Activated CD4-positive, alpha-beta T cell treated with anti-CD3 and anti-CD28 coated beads, Interleukin-2, amount 10 ng/mL, durations not matched to agents 24 days and 14 days (primary cell): ENCODE measurements around the gene ADAMTSL1. TPM values are rescaled to one million over a fixed set of nuclear protein-coding genes. Genes with fewer than 3 reads are reported as not detected.

Source experiments
- DNase-seq: peaks from one replicate; pipeline ENCODE4 v3.0.0; 2022
- H3K27ac Mint-ChIP-seq: one replicate; pipeline ENCODE4 v1.8.0; 2022; ENCODE audit warnings: mild to moderate bottlenecking, mixed read lengths
- H3K27me3 Mint-ChIP-seq: one replicate; pipeline ENCODE4 v1.8.0; 2022; ENCODE audit warnings: mixed read lengths
- H3K36me3 Mint-ChIP-seq: one replicate; pipeline ENCODE4 v1.8.0; 2022; ENCODE audit warnings: low read depth, mild to moderate bottlenecking, mixed read lengths
- H3K4me1 Mint-ChIP-seq: one replicate; pipeline ENCODE4 v1.8.0; 2021; ENCODE audit warnings: mixed read lengths
- H3K4me3 Mint-ChIP-seq: one replicate; pipeline ENCODE4 v1.8.0; 2022; ENCODE audit warnings: mild to moderate bottlenecking, moderate library complexity, mixed read lengths
- H3K9me3 Mint-ChIP-seq: one replicate; pipeline ENCODE4 v1.8.0; 2021; ENCODE audit warnings: mixed read lengths
- intact Hi-C: fragments of 100-400 bp; cut with micrococcal nuclease; formaldehyde crosslinking; loops from one replicate; pipeline ENCODE4 v1.15.1; 2023
- total RNA-seq: library from RNA; stranded (reverse); gene quantifications from 2 replicates; pipeline ENCODE4 v1.2.3, GENCODE V29; 2022

The ADAMTSL1 gene
- total RNA-seq, 1 donor from 2014 or later = not detected

DNA sequence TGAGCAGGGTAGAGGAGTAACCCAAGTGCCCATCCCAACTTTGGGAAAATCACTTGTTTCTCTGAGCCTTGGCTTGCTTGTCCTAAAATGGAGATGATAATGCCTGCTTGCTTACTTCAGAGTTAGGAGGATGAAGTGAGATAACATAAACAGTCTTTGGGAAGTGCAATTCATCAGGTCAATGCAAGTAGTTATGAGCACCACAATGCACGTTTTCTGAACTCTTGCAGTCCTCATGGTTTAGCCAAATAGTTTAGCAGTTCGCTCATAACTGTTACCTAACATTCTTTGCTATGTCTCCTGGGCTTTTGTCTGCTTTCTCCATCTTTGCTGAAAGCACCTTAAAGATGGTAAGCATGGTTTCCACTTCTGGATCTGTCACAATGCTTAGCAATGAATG lies 270.0 kb downstream of the ADAMTSL1 start:
- Mint-ChIP-seq H3K27me3 (peaks cover 6% of the 10 kb centered on the region), H3K9me3 (no peaks in the 10 kb centered on the region), H3K27ac (no peak overlapping the region), H3K4me3 (no peak overlapping the region), H3K36me3 (no peaks in the 10 kb centered on the region), H3K4me1 (no peaks in the 10 kb centered on the region)
- intact Hi-C loops = no loop called here
- no peak for DNase-seq

- Mint-ChIP-seq H3K9me3 (no peaks in the 10 kb centered on the region), H3K4me3 (no peak overlapping the region), H3K27ac (no peak overlapping the region), H3K4me1 (no peaks in the 10 kb centered on the region), H3K27me3 (peaks cover 6% of the 10 kb centered on the region), H3K36me3 (no peaks in the 10 kb centered on the region)
- intact Hi-C loops = no loop called here
- DNase-seq = no peak
Observed at GRCh38 chr9:18745710-18746109, 271.8 kb downstream of the ADAMTSL1 start.

- Mint-ChIP-seq H3K4me3 (no peak overlapping the region), H3K27ac (no peak overlapping the region), H3K4me1 (no peaks in the 10 kb centered on the region), H3K27me3 (peaks cover 6% of the 10 kb centered on the region), H3K36me3 (no peaks in the 10 kb centered on the region), H3K9me3 (no peaks in the 10 kb centered on the region)
- intact Hi-C loops = no loop called here
- no peak for DNase-seq
Observed at GRCh38 chr9:18746631-18747030, 272.7 kb downstream of the ADAMTSL1 start.

GRCh38 chr9:18747595-18747994 lies 273.6 kb downstream of the ADAMTSL1 start:
- DNase-seq = no peak
- intact Hi-C loops = no loop called here
- H3K4me1 Mint-ChIP-seq = no peaks in the 10 kb centered on the region
- H3K27ac Mint-ChIP-seq = no peak overlapping the region
- H3K27me3 Mint-ChIP-seq = peaks cover 6% of the 10 kb centered on the region
- no peaks in the 10 kb centered on the region for H3K36me3 Mint-ChIP-seq
- H3K9me3 Mint-ChIP-seq = no peaks in the 10 kb centered on the region
- no peak overlapping the region for H3K4me3 Mint-ChIP-seq

GRCh38 chr9:18748251-18748701 lies 274.3 kb downstream of the ADAMTSL1 start:
- no peak for DNase-seq
- Mint-ChIP-seq H3K36me3 (no peaks in the 10 kb centered on the region), H3K4me3 (no peak overlapping the region), H3K27me3 (peaks cover 2% of the 10 kb centered on the region), H3K27ac (no peak overlapping the region), H3K4me1 (no peaks in the 10 kb centered on the region), H3K9me3 (no peaks in the 10 kb centered on the region)
- intact Hi-C loops = no loop called here

GRCh38 chr9:18749711-18750110 lies 275.8 kb downstream of the ADAMTSL1 start:
- intact Hi-C loops = no loop called here
- no peaks in the 10 kb centered on the region for H3K9me3 Mint-ChIP-seq
- H3K27ac Mint-ChIP-seq = no peak overlapping the region
- H3K27me3 Mint-ChIP-seq = no peaks in the 10 kb centered on the region
- no peak overlapping the region for H3K4me3 Mint-ChIP-seq
- no peak for DNase-seq
- no peaks in the 10 kb centered on the region for H3K36me3 Mint-ChIP-seq
- no peaks in the 10 kb centered on the region for H3K4me1 Mint-ChIP-seq

DNA sequence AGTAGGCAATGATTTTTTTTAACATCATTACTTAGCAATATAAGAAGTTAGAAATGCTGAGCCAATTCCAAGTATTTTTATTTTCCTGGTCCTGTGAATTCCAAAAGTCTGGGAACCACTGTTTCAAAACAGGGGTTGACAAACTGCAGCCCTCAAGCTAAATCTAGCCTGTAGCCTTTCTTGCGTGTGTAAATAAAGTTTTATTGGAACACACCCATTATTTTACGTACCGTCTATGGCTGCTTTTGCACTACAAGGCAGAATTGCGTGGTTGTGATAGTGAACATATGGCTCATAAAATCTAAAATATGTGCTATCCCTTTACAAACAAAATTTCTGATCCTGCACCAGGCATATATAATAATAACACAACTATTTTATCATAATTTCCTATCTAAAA lies 280.0 kb downstream of the ADAMTSL1 start:
- H3K36me3 Mint-ChIP-seq = no peaks in the 10 kb centered on the region
- intact Hi-C loops = no loop called here
- no peak for DNase-seq
- no peaks in the 10 kb centered on the region for H3K9me3 Mint-ChIP-seq
- H3K4me1 Mint-ChIP-seq = no peaks in the 10 kb centered on the region
- H3K27me3 Mint-ChIP-seq = no peaks in the 10 kb centered on the region
- no peak overlapping the region for H3K27ac Mint-ChIP-seq
- no peak overlapping the region for H3K4me3 Mint-ChIP-seq

- H3K4me1 Mint-ChIP-seq = no peaks in the 10 kb centered on the region
- no peak overlapping the region for H3K27ac Mint-ChIP-seq
- DNase-seq = no peak
- H3K4me3 Mint-ChIP-seq = no peak overlapping the region
- no peaks in the 10 kb centered on the region for H3K36me3 Mint-ChIP-seq
- H3K27me3 Mint-ChIP-seq = no peaks in the 10 kb centered on the region
- intact Hi-C loops = no loop called here
- no peaks in the 10 kb centered on the region for H3K9me3 Mint-ChIP-seq
Observed at GRCh38 chr9:18754537-18754936, 280.6 kb downstream of the ADAMTSL1 start.

GRCh38 chr9:18755263-18755662 lies 281.3 kb downstream of the ADAMTSL1 start:
- Mint-ChIP-seq H3K4me3 (no peak overlapping the region), H3K27me3 (no peaks in the 10 kb centered on the region), H3K27ac (no peak overlapping the region), H3K9me3 (no peaks in the 10 kb centered on the region), H3K36me3 (no peaks in the 10 kb centered on the region), H3K4me1 (no peaks in the 10 kb centered on the region)
- DNase-seq = no peak
- intact Hi-C loops = no loop called here

DNA sequence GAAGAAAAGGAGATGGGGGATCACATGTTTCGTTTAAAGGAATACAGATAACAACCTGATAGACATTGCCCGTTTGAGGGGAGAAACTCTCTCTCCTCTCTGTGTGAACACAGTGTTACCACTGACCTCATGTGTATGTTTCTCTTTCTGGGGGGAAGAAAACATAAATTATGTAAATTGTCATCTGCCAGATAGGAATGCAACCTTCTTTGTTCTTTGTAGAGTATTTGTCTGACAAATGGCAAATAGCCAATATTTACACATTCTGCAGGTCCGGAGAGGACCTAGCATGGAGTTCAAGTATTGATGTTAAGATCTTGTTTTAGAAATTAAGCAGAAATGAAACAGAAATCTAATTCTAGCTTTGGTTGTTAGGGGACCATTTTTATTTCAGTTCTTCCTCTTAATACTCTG lies 282.8 kb downstream of the ADAMTSL1 start:
- H3K4me3 Mint-ChIP-seq = no peak overlapping the region
- H3K27me3 Mint-ChIP-seq = no peaks in the 10 kb centered on the region
- no peak for DNase-seq
- H3K36me3 Mint-ChIP-seq = no peaks in the 10 kb centered on the region
- intact Hi-C loops = no loop called here
- no peaks in the 10 kb centered on the region for H3K9me3 Mint-ChIP-seq
- H3K27ac Mint-ChIP-seq = no peak overlapping the region
- H3K4me1 Mint-ChIP-seq = no peaks in the 10 kb centered on the region

DNA sequence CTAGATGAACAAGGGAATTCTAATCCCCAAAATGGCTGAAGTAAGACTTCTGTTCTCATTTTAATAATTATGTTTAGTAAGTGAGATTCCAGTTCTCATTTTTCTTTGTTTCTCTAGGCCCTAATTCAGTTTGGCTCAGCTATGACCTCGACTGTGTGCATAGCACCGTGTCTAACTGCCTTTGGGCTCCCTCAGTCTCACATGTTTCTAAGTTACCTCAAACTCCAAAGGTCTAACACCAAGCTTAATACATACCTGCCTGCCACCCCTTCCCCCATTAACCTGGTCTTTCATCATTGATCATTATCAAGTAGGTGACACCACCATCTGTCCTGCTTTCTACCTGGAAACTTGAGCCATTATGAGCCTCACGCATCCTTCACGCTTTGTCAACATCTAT lies 285.9 kb downstream of the ADAMTSL1 start:
- no peak for DNase-seq
- H3K4me3 Mint-ChIP-seq = no peak overlapping the region
- H3K27ac Mint-ChIP-seq = no peak overlapping the region
- intact Hi-C loops = no loop called here
- H3K9me3 Mint-ChIP-seq = no peaks in the 10 kb centered on the region
- no peaks in the 10 kb centered on the region for H3K36me3 Mint-ChIP-seq
- no peaks in the 10 kb centered on the region for H3K4me1 Mint-ChIP-seq
- H3K27me3 Mint-ChIP-seq = peaks cover 6% of the 10 kb centered on the region

DNA sequence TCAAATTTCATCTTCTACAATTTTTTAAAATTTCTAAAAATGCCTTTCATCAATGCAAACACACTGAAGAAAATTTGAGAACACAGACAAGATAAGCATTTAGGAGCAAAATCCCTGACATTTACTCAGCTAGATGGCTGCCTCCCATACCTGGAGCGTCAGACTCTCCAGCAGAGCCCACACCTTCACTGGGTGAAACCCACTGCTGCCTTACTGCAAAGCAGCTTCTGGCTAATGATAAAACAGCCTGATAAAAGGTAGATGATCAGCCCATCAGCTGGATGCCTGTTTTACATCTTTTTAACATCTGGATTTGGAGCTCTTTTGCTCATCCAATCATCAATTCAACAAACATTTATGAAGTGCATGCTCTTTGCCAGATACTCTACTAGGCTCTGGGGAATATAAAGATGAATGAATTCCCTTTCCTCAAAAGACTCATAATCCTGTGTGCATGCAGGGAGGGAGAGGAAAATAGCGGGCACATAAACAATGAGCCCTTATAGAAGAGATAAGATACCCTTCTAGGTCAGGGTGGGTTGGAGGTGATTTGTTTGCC lies 287.9 kb downstream of the ADAMTSL1 start:
- H3K4me3 Mint-ChIP-seq = no peak overlapping the region
- no peaks in the 10 kb centered on the region for H3K9me3 Mint-ChIP-seq
- H3K27ac Mint-ChIP-seq = no peak overlapping the region
- H3K27me3 Mint-ChIP-seq = peaks cover 10% of the 10 kb centered on the region
- no peaks in the 10 kb centered on the region for H3K36me3 Mint-ChIP-seq
- intact Hi-C loops = no loop called here
- no peak for DNase-seq
- no peaks in the 10 kb centered on the region for H3K4me1 Mint-ChIP-seq

DNA sequence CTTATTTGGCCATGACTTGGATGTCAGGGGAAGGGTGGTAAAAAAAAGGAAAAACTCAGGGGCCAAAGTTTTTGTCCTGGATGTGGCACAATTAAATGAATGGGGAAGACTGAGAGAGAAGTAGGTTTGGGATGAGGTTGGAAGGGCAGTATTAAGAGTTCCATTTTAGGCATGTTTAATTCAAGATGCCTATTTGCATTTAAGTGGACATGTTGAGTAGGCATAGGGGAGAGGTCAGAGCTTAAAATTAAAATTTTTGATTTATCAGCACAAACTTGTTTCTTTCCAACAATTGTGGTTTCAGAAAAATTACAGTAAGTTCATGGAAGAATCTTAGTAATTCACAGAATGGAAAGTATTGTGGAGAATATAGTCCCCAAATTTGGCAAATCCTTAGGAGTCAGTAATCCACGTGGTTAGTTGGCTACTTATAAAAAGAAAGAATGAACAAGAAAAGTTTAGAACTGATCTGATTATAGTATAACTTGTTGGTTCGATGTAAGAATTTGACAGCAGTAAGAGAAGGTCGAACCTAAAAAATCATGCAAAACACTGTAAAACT lies 293.1 kb downstream of the ADAMTSL1 start:
- no peaks in the 10 kb centered on the region for H3K4me1 Mint-ChIP-seq
- no peak overlapping the region for H3K27ac Mint-ChIP-seq
- no peak overlapping the region for H3K4me3 Mint-ChIP-seq
- H3K36me3 Mint-ChIP-seq = no peaks in the 10 kb centered on the region
- intact Hi-C loops = no loop called here
- peaks cover 16% of the 10 kb centered on the region for H3K27me3 Mint-ChIP-seq
- H3K9me3 Mint-ChIP-seq = no peaks in the 10 kb centered on the region
- DNase-seq = no peak

DNA sequence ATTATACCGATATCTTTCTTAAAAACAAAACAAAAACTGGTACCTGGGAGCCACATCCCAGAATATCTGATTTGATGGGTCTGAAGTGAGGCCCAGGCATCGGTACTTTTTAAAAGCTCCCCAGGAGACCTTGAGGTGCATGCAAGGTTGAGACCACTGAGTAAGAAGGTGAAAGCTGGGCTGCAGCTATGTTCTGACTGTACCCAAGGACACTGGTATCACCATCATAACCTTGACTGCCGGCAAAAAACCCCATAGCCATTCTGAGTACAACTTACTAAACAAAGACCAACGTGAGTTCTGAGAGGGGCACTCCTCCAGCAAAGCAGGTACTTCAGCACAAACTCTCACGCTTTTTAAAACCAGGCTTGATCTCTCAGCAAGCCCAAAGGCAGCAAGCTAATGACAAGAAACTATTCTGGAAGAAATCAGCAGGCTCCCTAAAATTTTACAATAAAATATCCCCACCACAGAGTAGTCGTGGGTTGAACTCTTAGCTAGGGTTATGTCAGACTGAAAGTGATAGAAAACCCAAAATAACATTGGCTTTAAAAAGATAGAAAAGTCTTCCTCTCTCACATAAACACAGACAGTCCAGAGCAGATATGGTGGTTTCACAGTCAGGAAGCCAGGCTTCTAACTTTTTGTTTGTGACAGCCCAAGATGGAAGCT lies 295.1 kb downstream of the ADAMTSL1 start:
- no peaks in the 10 kb centered on the region for H3K4me1 Mint-ChIP-seq
- DNase-seq = no peak
- intact Hi-C loops = no loop called here
- no peak overlapping the region for H3K27ac Mint-ChIP-seq
- H3K27me3 Mint-ChIP-seq = peaks cover 11% of the 10 kb centered on the region
- H3K36me3 Mint-ChIP-seq = no peaks in the 10 kb centered on the region
- no peak overlapping the region for H3K4me3 Mint-ChIP-seq
- H3K9me3 Mint-ChIP-seq = no peaks in the 10 kb centered on the region
